Sigmoid colon (tissue), 7 donors: ENCODE results near the gene ZNF681. TPM values are rescaled to one million over a fixed set of nuclear protein-coding genes. Genes with fewer than 3 reads are reported as not detected.
A peak's percentile ranks its signal among the peaks of the same experiment; 100 is the strongest.

Experiments used
- DNase-seq: peaks from one replicate; pipeline ENCODE4 v3.0.0-alpha.2; 2019
- H3K27ac ChIP-seq, 4 donors: fragments of 200-600 bp; sonication (generic); one replicate each; pipeline ENCODE4 v1.5.1; 2016 to 2019; ENCODE audit warnings: mild to moderate bottlenecking in 1 of 4
- H3K27me3 ChIP-seq, 3 donors: fragments of 200-600 bp; sonication (generic); one replicate each; pipeline ENCODE4 v1.5.1; 2019; ENCODE audit warnings: mild to moderate bottlenecking in 1 of 3
- H3K36me3 ChIP-seq, 4 donors: fragments of 200-600 bp; sonication (generic); one replicate each; pipeline ENCODE4 v1.5.1; 2016 to 2019
- H3K4me1 ChIP-seq, 4 donors: fragments of 200-600 bp; sonication (generic); one replicate each; pipeline ENCODE4 v1.5.1; 2017 to 2019
- H3K4me3 ChIP-seq, 4 donors: fragments of 200-600 bp; sonication (generic); one replicate each; pipeline ENCODE4 v1.5.1; 2017 to 2019; ENCODE audit warnings: mild to moderate bottlenecking in 2 of 4, moderate library complexity in 1 of 4
- H3K9me3 ChIP-seq, 4 donors: fragments of 200-600 bp in 3 of 4; sonication (generic) in 3 of 4; one replicate each; pipeline versions ENCODE4 v1.5.1 to v1.6.1; 2013 to 2019
- CTCF ChIP-seq, 4 experiments: fragments of 450-650 bp in 3 of 4; fragments of 200-600 bp in 1 of 4; IDR thresholded peaks; one replicate each; pipeline ENCODE4 v1.5.1; 2016 to 2019; ENCODE audit warnings: antibody characterized with exemption in 4 of 4, mild to moderate bottlenecking in 3 of 4, moderate library complexity in 2 of 4
- EP300 ChIP-seq, 4 donors: sonication (generic); formaldehyde crosslinking; IDR thresholded peaks; one replicate each; pipeline ENCODE4 v1.6.1; 2017; ENCODE audit warnings: antibody characterized with exemption in 4 of 4
- POLR2A ChIP-seq, 2 donors: fragments of 450-650 bp; IDR thresholded peaks; one replicate each; pipeline ENCODE4 v1.6.1; 2016; ENCODE audit warnings: antibody characterized with exemption in 2 of 2, mild to moderate bottlenecking in 2 of 2, moderate library complexity in 2 of 2
- POLR2AphosphoS5 ChIP-seq, 4 donors: sonication (generic); formaldehyde crosslinking; IDR thresholded peaks; one replicate each; pipeline ENCODE4 v1.6.1; 2017; ENCODE audit warnings: antibody characterized with exemption in 4 of 4
- WGBS, 2 donors: extraction: QIAGEN DNeasy Blood & Tissue Kit; methylation state at CpG; one replicate each; pipeline ENCODE4 v1.1.7; 2013; 5-methylcytosine and 5-hydroxymethylcytosine counted together
- intact Hi-C: fragments of 100-400 bp; cut with DNase I; formaldehyde crosslinking; loops from one replicate; pipeline ENCODE4 v1.15.1; 2023
- polyA plus RNA-seq, 3 donors: library from polyadenylated mRNA; stranded (reverse); fragments of 200-250 nt; gene quantifications; one replicate each; pipeline ENCODE4 v1.2.3, GENCODE V29; 2013
- total RNA-seq, 4 donors: library from RNA; depleted of rRNA; stranded (reverse); fragments of >200 nt; gene quantifications; one replicate each; pipeline ENCODE4 v1.1.0, GENCODE V29; 2016
- donor health status: healthy with polysubstance abuse.
- donor health status: Bipolar disorder and iron deficiency.
- donor health status: healthy.

ZNF681 gene
- total and polyA plus RNA-seq, 7 donors: 0.55 to 1.4 (median 1.2) TPM

- intact Hi-C loops: no loop called here
Measured at GRCh38 chr19:23718802-23719201, 39.9 kb downstream of the ZNF681 start.

GRCh38 chr19:23716792-23717191 is 41.9 kb downstream of the ZNF681 start:
- Histone ChIP-seq H3K27me3 (peaks cover 0 to 5% (median 0%) of the 10 kb centered on the region in 3 donors), H3K4me1 (no peaks in the 10 kb centered on the region), H3K27ac (no peak overlapping the region), H3K36me3 (no peaks in the 10 kb centered on the region), H3K9me3 (no peaks in the 10 kb centered on the region), H3K4me3 (no peak overlapping the region)
- TF ChIP-seq POLR2A (IDR thresholded peaks at IDR 0.05): no peak
- no peak for TF ChIP-seq POLR2AphosphoS5 (IDR thresholded peaks at IDR 0.05)
- no peak for TF ChIP-seq CTCF (IDR thresholded peaks at IDR 0.05)
- TF ChIP-seq EP300 (IDR thresholded peaks at IDR 0.05): no peak
- intact Hi-C loops: no loop called here
- DNase-seq: no peak

More at GRCh38 chr19:23718802-23719201, 39.9 kb downstream of the ZNF681 start:
- Histone ChIP-seq H3K36me3 (no peaks in the 10 kb centered on the region), H3K27me3 (peaks cover 0 to 5% (median 0%) of the 10 kb centered on the region in 3 donors), H3K9me3 (no peaks in the 10 kb centered on the region), H3K4me1 (no peaks in the 10 kb centered on the region), H3K4me3 (no peak overlapping the region), H3K27ac (no peak overlapping the region)
- DNase-seq: no peak
- WGBS, 2 donors: 20 to 57% methylated on average over 12 of the region's 12 CpGs
- TF ChIP-seq POLR2AphosphoS5 (IDR thresholded peaks at IDR 0.05) (no peak), CTCF (IDR thresholded peaks at IDR 0.05) (no peak), EP300 (IDR thresholded peaks at IDR 0.05) (no peak), POLR2A (IDR thresholded peaks at IDR 0.05) (no peak)

GRCh38 chr19:23709347-23709746 is 49.3 kb downstream of the ZNF681 start:
- WGBS, 2 donors: 40 to 45% methylated on average over 2 of the region's 2 CpGs

GRCh38 chr19:23706657-23707056 is 52.0 kb downstream of the ZNF681 start:
- no peak for TF ChIP-seq POLR2A (IDR thresholded peaks at IDR 0.05)
- no peak for DNase-seq
- intact Hi-C loops: no loop called here
- H3K36me3 ChIP-seq: no peaks in the 10 kb centered on the region
- no peaks in the 10 kb centered on the region for H3K9me3 ChIP-seq
- no peak overlapping the region for H3K27ac ChIP-seq
- no peak overlapping the region for H3K4me3 ChIP-seq
- H3K4me1 ChIP-seq: no peaks in the 10 kb centered on the region
- H3K27me3 ChIP-seq: no peaks in the 10 kb centered on the region
- WGBS, 2 donors: 86 to 93% methylated on average over 1 of the region's 1 CpG

More at GRCh38 chr19:23709347-23709746, 49.3 kb downstream of the ZNF681 start:
- H3K27ac ChIP-seq: no peak overlapping the region
- H3K9me3 ChIP-seq: no peaks in the 10 kb centered on the region
- TF ChIP-seq POLR2A (IDR thresholded peaks at IDR 0.05): no peak
- TF ChIP-seq EP300 (IDR thresholded peaks at IDR 0.05): no peak
- TF ChIP-seq CTCF (IDR thresholded peaks at IDR 0.05): no peak
- no peak for TF ChIP-seq POLR2AphosphoS5 (IDR thresholded peaks at IDR 0.05)
- H3K27me3 ChIP-seq: no peaks in the 10 kb centered on the region
- DNase-seq: no peak
- intact Hi-C loops: no loop called here
- no peaks in the 10 kb centered on the region for H3K4me1 ChIP-seq
- no peak overlapping the region for H3K4me3 ChIP-seq
- no peaks in the 10 kb centered on the region for H3K36me3 ChIP-seq

- H3K36me3 ChIP-seq: no peaks in the 10 kb centered on the region
- no peak for TF ChIP-seq EP300 (IDR thresholded peaks at IDR 0.05)
- TF ChIP-seq CTCF (IDR thresholded peaks at IDR 0.05): no peak
- no peaks in the 10 kb centered on the region for H3K9me3 ChIP-seq
- H3K4me3 ChIP-seq: no peak overlapping the region
- H3K27ac ChIP-seq: peak overlapping the region in 1 of 4 donors; percentile 8
- H3K4me1 ChIP-seq: no peaks in the 10 kb centered on the region
- intact Hi-C loops: no loop called here
- no peak for DNase-seq
- WGBS, 2 donors: 79 to 81% methylated on average over 2 of the region's 2 CpGs
- no peaks in the 10 kb centered on the region for H3K27me3 ChIP-seq
Measured at GRCh38 chr19:23699521-23699860, 59.2 kb downstream of the ZNF681 start.
